Measurements from ENCODE around the gene PERM1. TPM values are rescaled to one million over a fixed set of nuclear protein-coding genes. Genes with fewer than 3 reads are reported as not detected.

PERM1 gene
- total RNA-seq, 8 experiments from 2014 or later, result 0.05 to 1.7 (median 0.20) TPM; not detected in 1

DNA sequence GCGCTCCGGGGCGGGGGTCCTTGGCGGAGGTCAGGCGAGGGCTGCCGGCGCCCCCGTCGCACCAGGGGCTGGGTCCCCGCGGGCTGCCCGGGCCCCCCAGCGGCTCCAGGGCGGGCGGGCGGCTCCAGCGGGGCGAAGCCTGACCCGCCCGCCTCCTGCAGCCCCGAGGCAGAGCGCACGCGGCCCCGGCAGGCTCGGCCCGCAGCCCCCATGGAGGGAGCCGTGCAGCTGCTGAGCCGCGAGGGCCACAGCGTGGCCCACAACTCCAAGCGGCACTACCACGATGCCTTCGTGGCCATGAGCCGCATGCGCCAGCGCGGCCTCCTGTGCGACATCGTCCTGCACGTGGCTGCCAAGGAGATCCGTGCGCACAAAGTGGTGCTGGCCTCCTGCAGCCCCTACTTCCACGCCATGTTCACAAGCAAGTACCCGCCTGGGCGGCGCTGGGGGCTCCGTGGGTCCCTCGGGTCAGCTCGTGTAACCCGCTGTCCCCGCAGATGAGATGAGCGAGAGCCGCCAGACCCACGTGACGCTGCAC is 20.7 kb downstream of the PERM1 start:
- Histone ChIP-seq H3K4me3 (peak overlapping the region; percentile 62 to 100 (median 97)), H3K27ac (no peak overlapping the region), H3K4me1 (replicated peaks in 1 of 2) (peaks cover 12 to 13% of the 10 kb centered on the region in 2 donors)
- in situ Hi-C loops (cut with MboI; ENCODE audit: low pct_unique_long_range_greater_than_20kb in 2 of 9, low sequenced_read_pairs in 9 of 9, unreplicated experiment in 9 of 9), result no loop called here
- WGBS, 10 experiments, result 18 to 100% (median 45%) methylated on average over 2 to 10 of the region's 56 CpGs; no CpG with 5 or more reads in 6 of the 10 experiments
- peak in 7 of 8 experiments; percentile 3 to 14 (median 6) for ATAC-seq (replicated peaks in 6 of 8)

- Histone ChIP-seq H3K4me3 (peak within 1 kb of the TSS; percentile 62 to 100 (median 97)), H3K4me1 (replicated peaks in 1 of 2) (peaks cover 12 to 13% of the 10 kb centered on the region in 2 donors), H3K27ac (peak within 1 kb of the TSS in 1 of 2 donors; percentile 9)
- ATAC-seq (replicated peaks in 6 of 8), result peak; percentile 54 to 82 (median 66)
- in situ Hi-C loops (cut with MboI; ENCODE audit: low pct_unique_long_range_greater_than_20kb in 2 of 9, low sequenced_read_pairs in 9 of 9, unreplicated experiment in 9 of 9), result no loop called here
- 0% methylated on average over 9 of the region's 109 CpGs; no CpG with 5 or more reads in 9 of the 10 experiments for WGBS, 10 experiments
These were observed 21.3 kb downstream of the PERM1 start, which contains the start of gene KLHL17 for GRCh38 chr1:960363-961131. KLHL17 (plus strand) TSS chr1:960584; CDS start chr1:960694, 110 bp downstream.

DNA sequence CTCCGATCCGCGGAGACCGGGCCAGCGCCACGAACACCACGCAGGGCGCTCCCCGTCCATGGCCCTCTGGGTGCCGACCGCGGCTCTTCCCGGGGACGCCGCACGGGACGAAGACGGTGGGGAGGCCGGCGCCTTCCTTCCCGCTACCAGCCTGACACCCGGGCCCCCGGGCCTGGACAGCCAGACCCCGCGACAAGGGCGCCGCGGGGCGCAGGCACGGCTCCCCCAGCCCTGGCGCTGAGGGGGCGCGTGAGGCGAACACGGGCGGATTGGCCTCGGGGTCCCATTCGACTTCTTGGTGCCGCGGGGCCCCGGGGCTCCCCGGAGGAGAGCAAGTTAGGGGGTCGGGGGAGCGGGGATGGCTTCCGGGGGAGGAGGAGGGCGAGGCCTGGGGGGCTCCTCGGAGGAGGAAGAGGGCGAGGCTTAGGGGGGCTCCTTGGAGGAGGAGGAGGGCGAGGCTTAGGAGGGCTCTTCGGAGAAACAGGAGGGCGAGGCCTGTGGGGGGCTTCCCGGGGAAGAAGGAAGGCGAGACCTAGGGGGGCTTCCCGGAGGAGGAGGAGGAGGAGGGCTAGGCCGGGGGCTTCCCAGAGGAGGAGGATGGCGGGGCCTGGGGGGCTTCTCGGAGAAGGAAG is 22.0 kb downstream of the PERM1 start:
- Histone ChIP-seq H3K4me1 (replicated peaks in 1 of 2) (peaks cover 12 to 13% of the 10 kb centered on the region in 2 donors), H3K4me3 (peak overlapping the region; percentile 62 to 100 (median 97)), H3K27ac (no peak overlapping the region)
- WGBS, 10 experiments, result 67% methylated on average over 3 of the region's 57 CpGs; no CpG with 5 or more reads in 9 of the 10 experiments
- in situ Hi-C loops (cut with MboI; ENCODE audit: low pct_unique_long_range_greater_than_20kb in 2 of 9, low sequenced_read_pairs in 9 of 9, unreplicated experiment in 9 of 9), result no loop called here
- ATAC-seq (replicated peaks in 6 of 8), result peak in 2 of 8 experiments; percentile 0 to 11

- 0 to 4% (median 1%) methylated on average over 2 to 34 of the region's 101 CpGs; no CpG with 5 or more reads in 6 of the 10 experiments for WGBS, 10 experiments
- in situ Hi-C loops (cut with MboI; ENCODE audit: low pct_unique_long_range_greater_than_20kb in 2 of 9, low sequenced_read_pairs in 9 of 9, unreplicated experiment in 9 of 9), result no loop called here
- peaks cover 12 to 13% of the 10 kb centered on the region in 2 donors for H3K4me1 ChIP-seq (replicated peaks in 1 of 2)
- peak; percentile 72 to 82 (median 76) for ATAC-seq (replicated peaks in 6 of 8)
- H3K4me3 ChIP-seq, result peak within 1 kb of the TSS; percentile 68 to 100 (median 94)
- H3K27ac ChIP-seq, result peak within 1 kb of the TSS; percentile 6 to 76
These were observed 22.8 kb downstream of the PERM1 start, which contains the start of gene NOC2L for GRCh38 chr1:958823-959730. NOC2L (minus strand) TSS chr1:959256; CDS start chr1:959240, 16 bp downstream.

GRCh38 chr1:956636-957035 is 25.3 kb downstream of the PERM1 start:
- Histone ChIP-seq H3K27ac (no peak overlapping the region), H3K4me1 (replicated peaks in 1 of 2) (peaks cover 12 to 13% of the 10 kb centered on the region in 2 donors), H3K4me3 (no peak overlapping the region)
- ATAC-seq (replicated peaks in 6 of 8), result no peak
- WGBS, 10 experiments, result 92 to 100% (median 96%) methylated on average over 1 to 7 of the region's 11 CpGs; no CpG with 5 or more reads in 3 of the 10 experiments
- in situ Hi-C loops (cut with MboI; ENCODE audit: low pct_unique_long_range_greater_than_20kb in 2 of 9, low sequenced_read_pairs in 9 of 9, unreplicated experiment in 9 of 9), result no loop called here

GRCh38 chr1:955474-955873 is 26.4 kb downstream of the PERM1 start:
- in situ Hi-C loops (cut with MboI; ENCODE audit: low pct_unique_long_range_greater_than_20kb in 2 of 9, low sequenced_read_pairs in 9 of 9, unreplicated experiment in 9 of 9), result no loop called here
- Histone ChIP-seq H3K4me1 (replicated peaks in 1 of 2) (peaks cover 8 to 9% of the 10 kb centered on the region in 2 donors), H3K4me3 (no peak overlapping the region), H3K27ac (no peak overlapping the region)
- WGBS, 10 experiments, result 67 to 100% (median 89%) methylated on average over 1 to 3 of the region's 6 CpGs; no CpG with 5 or more reads in 5 of the 10 experiments
- no peak for ATAC-seq (replicated peaks in 6 of 8)

- no peak overlapping the region for H3K4me3 ChIP-seq
- no peak for ATAC-seq (replicated peaks in 6 of 8)
- peaks cover 8 to 9% of the 10 kb centered on the region in 2 donors for H3K4me1 ChIP-seq (replicated peaks in 1 of 2)
- in situ Hi-C loops (cut with MboI; ENCODE audit: low pct_unique_long_range_greater_than_20kb in 2 of 9, low sequenced_read_pairs in 9 of 9, unreplicated experiment in 9 of 9), result no loop called here
- WGBS, 10 experiments, result 89 to 100% (median 93%) methylated on average over 1 to 13 of the region's 13 CpGs; no CpG with 5 or more reads in 4 of the 10 experiments
- no peak overlapping the region for H3K27ac ChIP-seq
These were observed 27.0 kb downstream of the PERM1 start for GRCh38 chr1:954927-955326.

DNA sequence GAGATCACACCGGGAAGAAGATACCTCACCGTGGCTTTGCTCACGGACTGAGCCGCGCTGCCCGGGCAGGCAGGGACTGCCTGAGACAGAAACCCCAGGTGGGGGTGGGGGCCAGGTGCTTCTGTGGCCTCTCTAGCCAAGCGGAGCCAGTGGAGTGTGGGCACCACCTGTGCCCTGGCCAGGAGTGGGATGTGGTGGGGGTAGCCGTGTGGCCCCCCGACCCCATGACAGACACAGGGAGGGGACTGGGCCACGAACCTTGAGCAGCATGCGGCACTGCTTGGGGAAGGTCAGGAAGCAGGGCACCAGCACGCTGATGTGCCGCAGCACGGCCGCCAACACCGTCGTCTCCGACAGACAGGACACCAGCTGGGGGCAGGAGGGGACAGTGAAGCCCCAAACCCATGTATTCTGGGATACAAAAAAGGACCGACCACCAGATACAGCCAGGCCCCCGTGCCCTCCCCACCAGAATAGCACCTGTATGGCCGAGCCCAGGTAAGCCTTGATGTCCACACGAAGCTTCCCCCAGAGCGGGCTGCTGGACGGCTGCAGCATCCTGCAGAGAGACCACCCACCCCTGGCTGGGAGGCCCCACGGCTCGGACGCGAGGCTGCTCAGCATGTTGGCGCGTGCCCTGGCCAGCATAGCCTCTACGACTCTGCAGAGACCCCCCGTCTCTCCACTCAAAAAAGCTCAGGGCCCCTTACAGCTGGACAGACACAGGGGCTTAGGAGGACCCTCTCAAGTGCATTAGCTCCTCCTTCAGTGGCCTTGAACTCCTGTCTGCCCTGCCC is 28.2 kb downstream of the PERM1 start:
- peaks cover 8 to 9% of the 10 kb centered on the region in 2 donors for H3K4me1 ChIP-seq (replicated peaks in 1 of 2)
- 86 to 100% (median 94%) methylated on average over 2 to 22 of the region's 32 CpGs; no CpG with 5 or more reads in 4 of the 10 experiments for WGBS, 10 experiments
- no peak overlapping the region for H3K27ac ChIP-seq
- in situ Hi-C loops (cut with MboI; ENCODE audit: low pct_unique_long_range_greater_than_20kb in 2 of 9, low sequenced_read_pairs in 9 of 9, unreplicated experiment in 9 of 9), result no loop called here
- peak in 2 of 8 experiments; percentile 2 to 6 for ATAC-seq (replicated peaks in 6 of 8)
- H3K4me3 ChIP-seq, result no peak overlapping the region

- Histone ChIP-seq H3K4me1 (replicated peaks in 1 of 2) (peaks cover 0 to 1% of the 10 kb centered on the region in 2 donors), H3K27ac (no peak overlapping the region), H3K4me3 (no peak overlapping the region)
- WGBS, 10 experiments, result 80 to 100% methylated on average over 1 of the region's 7 CpGs; no CpG with 5 or more reads in 8 of the 10 experiments
- in situ Hi-C loops (cut with MboI; ENCODE audit: low pct_unique_long_range_greater_than_20kb in 2 of 9, low sequenced_read_pairs in 9 of 9, unreplicated experiment in 9 of 9), result no loop called here
- peak in 1 of 8 experiments; percentile 4 for ATAC-seq (replicated peaks in 6 of 8)
These were observed 29.3 kb downstream of the PERM1 start for GRCh38 chr1:952603-953002.

DNA sequence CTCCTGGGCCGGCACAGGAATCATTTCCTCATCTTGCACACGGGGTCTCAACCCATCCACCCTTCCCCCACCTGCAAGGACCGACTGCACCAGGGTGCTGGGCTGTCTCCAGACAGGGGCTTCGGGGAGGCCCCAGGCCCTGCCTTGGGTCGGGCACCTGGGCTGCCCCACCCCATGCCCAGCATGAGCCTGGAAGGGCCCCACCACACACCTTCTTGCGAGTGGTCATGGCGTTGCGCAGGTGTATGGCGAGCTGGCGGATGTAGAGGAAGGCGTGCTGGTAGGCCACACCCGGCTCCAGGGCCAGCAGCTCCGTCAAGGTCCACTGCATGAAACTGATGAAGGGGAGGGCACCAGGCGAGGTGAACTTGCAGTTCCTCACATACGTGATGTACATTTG is 29.7 kb downstream of the PERM1 start:
- Histone ChIP-seq H3K27ac (no peak overlapping the region), H3K4me3 (no peak overlapping the region), H3K4me1 (replicated peaks in 1 of 2) (no peaks in the 10 kb centered on the region)
- no peak for ATAC-seq (replicated peaks in 6 of 8)
- 60 to 98% (median 86%) methylated on average over 1 to 8 of the region's 15 CpGs; no CpG with 5 or more reads in 6 of the 10 experiments for WGBS, 10 experiments
- in situ Hi-C loops (cut with MboI; ENCODE audit: low pct_unique_long_range_greater_than_20kb in 2 of 9, low sequenced_read_pairs in 9 of 9, unreplicated experiment in 9 of 9), result no loop called here

GRCh38 chr1:951364-951763 is 30.5 kb downstream of the PERM1 start:
- ATAC-seq (replicated peaks in 6 of 8), result peak in 4 of 8 experiments; percentile 9 to 59 (median 20)
- 69 to 100% (median 83%) methylated on average over 2 to 6 of the region's 6 CpGs; no CpG with 5 or more reads in 5 of the 10 experiments for WGBS, 10 experiments

More at GRCh38 chr1:951364-951763, 30.5 kb downstream of the PERM1 start:
- in situ Hi-C loops (cut with MboI; ENCODE audit: low pct_unique_long_range_greater_than_20kb in 2 of 9, low sequenced_read_pairs in 9 of 9, unreplicated experiment in 9 of 9), result no loop called here
- Histone ChIP-seq H3K27ac (no peak overlapping the region), H3K4me1 (replicated peaks in 1 of 2) (no peaks in the 10 kb centered on the region), H3K4me3 (no peak overlapping the region)
